Fibroblast of villous mesenchyme (primary cell): ENCODE data around the gene KCNMA1. TPM values are rescaled to one million over a fixed set of nuclear protein-coding genes. Genes with fewer than 3 reads are reported as not detected.
"Not testable (repeated sequence)": the region's sequence is repeated elsewhere in the genome, so short reads cannot be mapped to it uniquely, and the experiment has no call there.

Experiments
- DNase-seq: peaks from one replicate; pipeline ENCODE4 v3.0.0-alpha.2; 2010; ENCODE audit warnings: low read depth
- H3K4me3 ChIP-seq: 2 replicates; pipeline ENCODE4 v1.5.1; 2011; ENCODE audit warnings: low read depth, mild to moderate bottlenecking, low read length
- total RNA-seq: library from RNA; depleted of rRNA; stranded (reverse); fragments of >200 nt; gene quantifications from 2 replicates; pipeline ENCODE4 v1.2.3, GENCODE V29; 2012
- TF ChIP-seq, protein P1 (sequence below): IDR thresholded peaks from 2 replicates; pipeline ENCODE4 v1.5.1; 2012; ENCODE audit warnings: low read depth, mild to moderate bottlenecking, low read length; ENCODE audit not compliant: insufficient read depth

The KCNMA1 gene
- 11.0 and 36.7 TPM in 2 replicates for total RNA-seq

DNA sequence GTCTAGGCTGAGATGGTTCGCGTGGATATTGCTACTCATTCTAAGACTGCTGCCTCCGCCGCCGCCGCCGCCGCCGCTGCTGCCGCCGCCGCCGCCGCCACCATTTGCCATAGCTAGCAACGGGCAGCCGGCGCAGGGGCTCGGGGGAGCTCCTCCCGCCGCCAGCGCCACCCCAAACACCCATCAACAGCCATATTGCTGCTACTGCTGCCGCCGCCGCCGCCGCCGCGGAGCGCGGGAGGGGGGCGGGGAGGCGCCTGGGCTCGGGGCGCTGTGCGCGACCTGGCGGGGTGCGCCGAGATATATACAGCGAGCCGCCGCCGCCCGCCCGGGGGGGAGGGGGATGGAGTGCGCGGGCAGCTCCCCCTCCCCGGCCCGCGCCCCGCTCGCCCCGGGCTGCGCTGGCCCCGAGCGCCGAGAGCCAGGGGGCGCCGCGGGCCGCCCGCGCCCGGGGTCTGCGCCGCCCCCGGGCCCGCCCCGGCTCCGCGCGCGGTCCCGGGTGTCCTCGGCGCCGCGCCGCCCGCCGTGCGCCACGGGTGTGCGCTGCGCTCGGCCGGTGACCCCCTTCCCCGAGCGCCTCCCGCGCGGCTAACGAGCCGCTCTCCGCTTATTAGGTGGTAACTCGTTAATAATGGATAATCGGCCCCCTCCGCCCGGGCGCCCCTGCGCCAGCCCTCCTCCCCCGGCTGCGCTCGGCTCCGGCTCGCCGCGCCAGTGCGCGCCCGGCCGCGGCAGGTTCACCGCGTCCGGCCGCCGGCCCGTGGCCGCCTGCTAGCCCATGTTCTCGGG, at the start of gene KCNMA1:
Gene KCNMA1, minus strand, starts transcription at position 277 of the 789 bp plus-strand sequence.
- peak; percentile 44 for DNase-seq
- TF ChIP-seq, protein P1, sequence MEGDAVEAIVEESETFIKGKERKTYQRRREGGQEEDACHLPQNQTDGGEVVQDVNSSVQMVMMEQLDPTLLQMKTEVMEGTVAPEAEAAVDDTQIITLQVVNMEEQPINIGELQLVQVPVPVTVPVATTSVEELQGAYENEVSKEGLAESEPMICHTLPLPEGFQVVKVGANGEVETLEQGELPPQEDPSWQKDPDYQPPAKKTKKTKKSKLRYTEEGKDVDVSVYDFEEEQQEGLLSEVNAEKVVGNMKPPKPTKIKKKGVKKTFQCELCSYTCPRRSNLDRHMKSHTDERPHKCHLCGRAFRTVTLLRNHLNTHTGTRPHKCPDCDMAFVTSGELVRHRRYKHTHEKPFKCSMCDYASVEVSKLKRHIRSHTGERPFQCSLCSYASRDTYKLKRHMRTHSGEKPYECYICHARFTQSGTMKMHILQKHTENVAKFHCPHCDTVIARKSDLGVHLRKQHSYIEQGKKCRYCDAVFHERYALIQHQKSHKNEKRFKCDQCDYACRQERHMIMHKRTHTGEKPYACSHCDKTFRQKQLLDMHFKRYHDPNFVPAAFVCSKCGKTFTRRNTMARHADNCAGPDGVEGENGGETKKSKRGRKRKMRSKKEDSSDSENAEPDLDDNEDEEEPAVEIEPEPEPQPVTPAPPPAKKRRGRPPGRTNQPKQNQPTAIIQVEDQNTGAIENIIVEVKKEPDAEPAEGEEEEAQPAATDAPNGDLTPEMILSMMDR = no peak
- peak within 1 kb of the TSS; percentile 66 for H3K4me3 ChIP-seq

DNA sequence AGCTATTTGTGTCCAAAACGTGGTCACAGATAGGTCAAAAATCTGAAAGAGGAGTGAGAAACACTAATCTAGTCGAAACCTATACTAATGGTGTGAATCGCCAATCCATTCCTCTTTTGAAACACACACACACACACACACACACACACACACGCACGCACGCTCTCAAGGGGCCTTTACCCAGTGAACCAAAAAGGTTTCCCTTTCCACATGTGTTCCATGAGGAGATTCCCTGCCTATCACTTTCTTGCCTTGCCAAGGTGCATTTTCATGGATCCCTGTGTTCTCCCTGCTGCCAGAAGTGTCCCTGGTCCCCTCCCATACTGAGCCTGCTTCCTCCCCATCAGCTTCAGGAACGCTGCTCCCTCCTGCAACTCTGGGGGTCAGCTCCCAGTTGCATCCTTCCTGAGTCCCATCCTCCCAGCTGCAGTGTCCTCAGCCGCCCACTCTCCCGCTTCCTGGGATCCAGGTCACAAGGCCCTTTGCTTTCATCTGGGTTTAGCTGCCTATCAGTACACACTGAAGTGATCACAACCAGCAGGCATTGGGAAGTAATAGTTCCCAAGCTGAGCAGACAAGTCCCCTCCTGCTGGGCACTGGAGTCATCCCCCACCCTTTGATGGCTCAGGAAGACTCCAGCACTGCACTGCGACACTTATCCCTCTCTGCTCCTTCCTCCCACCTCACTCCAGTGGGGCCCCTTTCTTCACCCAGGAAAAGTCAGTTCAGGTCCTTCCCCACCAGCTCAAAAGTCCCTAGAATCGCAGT, 49.2 kb upstream of the KCNMA1 start:
- TF ChIP-seq, protein P1 = no peak
- H3K4me3 ChIP-seq = no peak overlapping the region
- no peak for DNase-seq

GRCh38 chr10:77686096-77686495, 48.5 kb upstream of the KCNMA1 start:
- H3K4me3 ChIP-seq = no peak overlapping the region
- no peak for DNase-seq
- TF ChIP-seq, protein P1 = no peak

- no peak overlapping the region for H3K4me3 ChIP-seq
- DNase-seq = no peak
- TF ChIP-seq, protein P1 = no peak
These were observed 47.8 kb upstream of the KCNMA1 start for GRCh38 chr10:77685432-77685831.

DNA sequence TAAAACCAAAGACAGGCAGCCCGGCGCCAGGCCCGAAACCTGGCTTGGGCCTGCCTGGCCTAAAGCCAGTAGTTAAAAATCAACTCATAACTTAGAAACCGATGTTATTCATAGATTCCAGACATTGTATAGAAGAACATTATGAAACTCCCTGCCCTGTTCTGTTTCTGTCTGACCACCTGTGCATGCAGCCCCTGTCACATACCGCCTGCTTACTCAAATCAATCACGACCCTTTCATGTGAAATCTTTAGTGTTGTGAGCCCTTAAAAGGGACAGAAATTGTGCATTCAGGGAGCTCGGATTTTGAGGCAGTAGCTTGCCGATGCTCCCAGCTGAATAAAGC, 45.5 kb upstream of the KCNMA1 start:
- not testable (repeated sequence) for H3K4me3 ChIP-seq, DNase-seq

GRCh38 chr10:77682393-77683087, 44.9 kb upstream of the KCNMA1 start:
- no peak for DNase-seq
- TF ChIP-seq, protein P1 = no peak
- no peak overlapping the region for H3K4me3 ChIP-seq

GRCh38 chr10:77681839-77682238, 44.2 kb upstream of the KCNMA1 start:
- DNase-seq = no peak
- TF ChIP-seq, protein P1 = no peak

More at GRCh38 chr10:77681839-77682238, 44.2 kb upstream of the KCNMA1 start:
- H3K4me3 ChIP-seq = no peak overlapping the region
